PFSK-1 (cell line): Measurements from ENCODE around the gene GCNT1.

ENCODE experiments used
- POLR2AphosphoS5 ChIP-seq: IDR thresholded peaks from 2 replicates; pipeline ENCODE4 v1.6.1; 2012; ENCODE audit warnings: low read depth, mild to moderate bottlenecking, control low read depth, low read length, moderate library complexity
- TAF1 ChIP-seq: IDR thresholded peaks from 2 replicates; pipeline ENCODE4 v1.6.1; 2012; ENCODE audit warnings: low read length, control low read depth, borderline replicate concordance; ENCODE audit not compliant: insufficient read depth

DNA sequence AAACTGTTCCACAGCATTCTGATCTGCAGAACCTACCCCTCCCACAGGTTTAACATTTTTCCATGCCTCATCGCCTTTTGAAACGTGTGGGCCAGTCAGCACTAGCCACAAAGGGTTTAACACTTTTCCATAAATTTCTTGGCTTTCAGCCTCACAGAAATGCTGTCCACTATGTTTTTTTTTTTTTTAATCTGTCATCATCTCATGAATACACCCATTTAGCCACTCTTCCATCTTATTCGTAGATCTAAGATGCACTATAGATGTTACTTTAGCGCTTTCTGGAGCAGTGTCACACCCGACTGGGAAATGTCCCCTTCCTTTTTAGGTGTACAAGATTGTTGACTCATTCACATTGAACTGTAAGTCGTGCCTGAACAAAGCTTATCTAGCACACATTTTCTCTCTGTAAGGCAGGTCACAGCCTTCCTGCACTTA lies 62.3 kb downstream of the GCNT1 start:
- no peak for TF ChIP-seq POLR2AphosphoS5
- TF ChIP-seq TAF1: no peak
